ENCODE results near the gene ATRNL1. TPM values are rescaled to one million over a fixed set of nuclear protein-coding genes. Genes with fewer than 3 reads are reported as not detected.

The ATRNL1 gene
- total and polyA plus RNA-seq, 2 of the 8 experiments (the other 6 are each of a cell fraction or from before 2014, with no cell fraction given) = 5.1 to 17.6 TPM

DNA sequence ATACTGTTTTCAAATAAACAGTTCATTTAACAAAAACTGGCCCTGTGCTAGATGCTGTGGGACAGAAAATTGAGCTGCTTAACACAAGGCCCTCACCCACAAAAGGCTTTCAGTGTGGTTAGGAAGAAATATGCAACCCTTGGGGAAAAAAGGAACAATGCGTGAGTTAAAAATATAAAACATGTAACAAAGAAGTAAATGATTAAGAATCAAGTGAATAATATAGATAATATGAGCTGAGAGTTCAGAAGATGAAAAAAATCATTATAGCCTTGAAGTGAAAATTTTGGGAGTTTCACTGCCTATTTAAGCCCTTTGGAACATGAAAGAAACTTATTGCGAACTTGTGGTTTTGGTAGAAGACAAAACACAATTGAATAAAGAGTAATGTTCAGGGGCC lies 684.5 kb downstream of the ATRNL1 start:
- H4K5ac ChIP-seq (ENCODE audit: insufficient read length, low read depth, low read length) = no peak overlapping the region
- H3K4me1 ChIP-seq (replicated peaks in 1 of 4; ENCODE audit: control insufficient read depth in 3 of 4, insufficient read depth in 4 of 4, low read length in 3 of 4) = no peaks in the 10 kb centered on the region
- FAIRE-seq (no peak), DNase-seq (ENCODE audit: low read depth in 1 of 2, low spot score in 2 of 2) (no peak)
- no peak overlapping the region for H2AFZ ChIP-seq (ENCODE audit: low read length)
- 90% methylated on average over 2 of the region's 2 CpGs; no CpG with 5 or more reads in 1 of the 2 experiments for WGBS, 2 experiments (ENCODE audit: extremely low coverage in 1 of 2, insufficient coverage in 1 of 2, insufficient read length in 1 of 2, insufficient replicate concordance in 2 of 2, low coverage in 1 of 2, low lambda C conversion rate in 2 of 2, missing lambda C conversion rate in 1 of 2)
- H3K23ac ChIP-seq (ENCODE audit: insufficient read length) = no peak overlapping the region
- H2BK120ac ChIP-seq (replicated peaks; ENCODE audit: low read depth, low read length) = no peak overlapping the region
- H3K27ac ChIP-seq (ENCODE audit: low read depth, low read length) = no peak overlapping the region
- H3K18ac ChIP-seq (ENCODE audit: extremely low read depth, low read length) = no peak overlapping the region
- H3K79me2 ChIP-seq (ENCODE audit: control insufficient read depth in 1 of 2, insufficient read depth in 2 of 2, low read length in 2 of 2) = no peaks in the 10 kb centered on the region
- H2BK5ac ChIP-seq (ENCODE audit: low read depth, low read length) = no peak overlapping the region
- H3K23me2 ChIP-seq (ENCODE audit: low read depth, low read length) = no peaks in the 10 kb centered on the region
- no peaks in the 10 kb centered on the region for H3K9me3 ChIP-seq (ENCODE audit: insufficient read depth in 2 of 2, low read depth in 1 of 2, low read length in 1 of 2)
- H2BK15ac ChIP-seq (ENCODE audit: low read length) = no peak overlapping the region
- H3K4me3 ChIP-seq (ENCODE audit: extremely low read depth in 1 of 4, insufficient read depth in 2 of 4, low read depth in 3 of 4, low read length in 4 of 4) = no peak overlapping the region
- H4K91ac ChIP-seq (replicated peaks; ENCODE audit: insufficient read length, low read length) = no peak overlapping the region
- no peaks in the 10 kb centered on the region for H3K79me1 ChIP-seq (ENCODE audit: low read depth, low read length)
- no peaks in the 10 kb centered on the region for H3K36me3 ChIP-seq (ENCODE audit: control insufficient read depth in 2 of 4, insufficient read depth in 4 of 4, low read length in 3 of 4)
- no peak overlapping the region for H3K4me2 ChIP-seq (ENCODE audit: insufficient read depth in 1 of 2, low read depth in 2 of 2, low read length in 2 of 2)
- no peak overlapping the region for H4K8ac ChIP-seq (ENCODE audit: extremely low read depth, insufficient read depth, low read length)
- H3K4ac ChIP-seq (replicated peaks; ENCODE audit: insufficient read length, low read depth, low read length) = no peak overlapping the region
- no peak overlapping the region for H2AK5ac ChIP-seq (ENCODE audit: low read depth, low read length)
- H2BK20ac ChIP-seq (ENCODE audit: low read length) = no peak overlapping the region
- no peaks in the 10 kb centered on the region for H4K20me1 ChIP-seq (replicated peaks in 1 of 2; ENCODE audit: control insufficient read depth in 1 of 2, insufficient read depth in 2 of 2, low read length in 2 of 2)
- H3K14ac ChIP-seq (ENCODE audit: insufficient read length) = no peak overlapping the region
- H3K56ac ChIP-seq (replicated peaks; ENCODE audit: insufficient read length, low read depth, low read length) = no peak overlapping the region
- H3K27me3 ChIP-seq (replicated peaks in 1 of 4; ENCODE audit: control insufficient read depth in 3 of 4, extremely low read depth in 1 of 4, insufficient read depth in 3 of 4, low read length in 3 of 4) = no peaks in the 10 kb centered on the region
- ChIA-PET POLR2A (ENCODE audit: partially characterized antibody) (interaction anchor here (0.6 kb wide), 1 partner anchor 884 kb away, joined by 3 read pairs; no protein-coding TSS in a partner anchor), CTCF (ENCODE audit: partially characterized antibody) (interaction anchor here (1.1 to 1.6 kb wide), 4 partner anchors 17 to 74 kb away, joined by 3 to 4 read pairs (median 3); no protein-coding TSS in a partner anchor)
- H3K9ac ChIP-seq (replicated peaks in 1 of 4; ENCODE audit: extremely low read depth in 1 of 4, low read depth in 3 of 4, low read length in 3 of 4) = no peak overlapping the region
- H2BK12ac ChIP-seq (ENCODE audit: low read depth, low read length) = no peak overlapping the region
- TF ChIP-seq HDAC6 (IDR thresholded peaks at IDR 0.05; ENCODE audit: low read depth, low read length) = no peak
- TF ChIP-seq, protein P1, sequence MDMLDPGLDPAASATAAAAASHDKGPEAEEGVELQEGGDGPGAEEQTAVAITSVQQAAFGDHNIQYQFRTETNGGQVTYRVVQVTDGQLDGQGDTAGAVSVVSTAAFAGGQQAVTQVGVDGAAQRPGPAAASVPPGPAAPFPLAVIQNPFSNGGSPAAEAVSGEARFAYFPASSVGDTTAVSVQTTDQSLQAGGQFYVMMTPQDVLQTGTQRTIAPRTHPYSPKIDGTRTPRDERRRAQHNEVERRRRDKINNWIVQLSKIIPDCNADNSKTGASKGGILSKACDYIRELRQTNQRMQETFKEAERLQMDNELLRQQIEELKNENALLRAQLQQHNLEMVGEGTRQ (IDR thresholded peaks at IDR 0.05; ENCODE audit: low read length) = no peak
- TF ChIP-seq, protein P2, sequence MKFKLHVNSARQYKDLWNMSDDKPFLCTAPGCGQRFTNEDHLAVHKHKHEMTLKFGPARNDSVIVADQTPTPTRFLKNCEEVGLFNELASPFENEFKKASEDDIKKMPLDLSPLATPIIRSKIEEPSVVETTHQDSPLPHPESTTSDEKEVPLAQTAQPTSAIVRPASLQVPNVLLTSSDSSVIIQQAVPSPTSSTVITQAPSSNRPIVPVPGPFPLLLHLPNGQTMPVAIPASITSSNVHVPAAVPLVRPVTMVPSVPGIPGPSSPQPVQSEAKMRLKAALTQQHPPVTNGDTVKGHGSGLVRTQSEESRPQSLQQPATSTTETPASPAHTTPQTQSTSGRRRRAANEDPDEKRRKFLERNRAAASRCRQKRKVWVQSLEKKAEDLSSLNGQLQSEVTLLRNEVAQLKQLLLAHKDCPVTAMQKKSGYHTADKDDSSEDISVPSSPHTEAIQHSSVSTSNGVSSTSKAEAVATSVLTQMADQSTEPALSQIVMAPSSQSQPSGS (IDR thresholded peaks at IDR 0.05; ENCODE audit: low read length) = no peak
- TF ChIP-seq, protein P3, sequence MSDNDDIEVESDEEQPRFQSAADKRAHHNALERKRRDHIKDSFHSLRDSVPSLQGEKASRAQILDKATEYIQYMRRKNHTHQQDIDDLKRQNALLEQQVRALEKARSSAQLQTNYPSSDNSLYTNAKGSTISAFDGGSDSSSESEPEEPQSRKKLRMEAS (IDR thresholded peaks at IDR 0.05) = no peak
- TF ChIP-seq SIRT6 (IDR thresholded peaks at IDR 0.05; ENCODE audit: low read length) = no peak
- TF ChIP-seq RBBP5 (IDR thresholded peaks at IDR 0.05; ENCODE audit: borderline replicate concordance, low read depth, low read length) = no peak
- no peak for TF ChIP-seq GTF2F1 (IDR thresholded peaks at IDR 0.05; ENCODE audit: borderline replicate concordance, low read depth, low read length)
- no peak for TF ChIP-seq POU5F1 (IDR thresholded peaks at IDR 0.05; ENCODE audit: low read depth, low read length)
- TF ChIP-seq, protein P4, sequence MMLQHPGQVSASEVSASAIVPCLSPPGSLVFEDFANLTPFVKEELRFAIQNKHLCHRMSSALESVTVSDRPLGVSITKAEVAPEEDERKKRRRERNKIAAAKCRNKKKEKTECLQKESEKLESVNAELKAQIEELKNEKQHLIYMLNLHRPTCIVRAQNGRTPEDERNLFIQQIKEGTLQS (IDR thresholded peaks at IDR 0.05; ENCODE audit: insufficient read depth, low read depth, low read length) = no peak
- TF ChIP-seq MAFK (IDR thresholded peaks at IDR 0.05; ENCODE audit: low read depth, low read length) = no peak

Measured in H1 (cell line).